ENCODE results near the gene TPM1. TPM values are rescaled to one million over a fixed set of nuclear protein-coding genes. Genes with fewer than 3 reads are reported as not detected.
A peak's percentile ranks its signal among the peaks of the same experiment; 100 is the strongest.

The TPM1 gene
- total and polyA plus RNA-seq, 2 of the 4 experiments (the other 2 are of a cell fraction) = 661 to 1,623 TPM

DNA sequence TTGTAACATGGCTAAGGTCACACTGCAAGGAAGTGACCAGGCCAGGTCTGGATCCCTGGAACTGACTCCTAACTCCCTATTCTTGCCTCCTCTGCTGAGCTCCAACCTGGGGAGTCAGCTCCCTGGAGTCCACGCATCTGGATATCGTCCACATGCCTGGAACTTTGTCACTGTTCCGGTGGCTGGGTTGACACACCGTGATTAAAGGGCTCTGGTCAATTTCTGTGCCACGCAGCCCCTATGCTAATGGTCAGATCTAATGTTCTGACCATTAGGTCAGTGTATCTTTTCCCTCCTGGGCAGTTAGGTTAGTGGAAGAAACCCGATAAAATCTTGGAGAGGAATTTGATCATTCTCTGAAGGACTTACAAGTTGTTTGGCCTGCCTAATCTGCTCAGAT, 1.6 kb upstream of the TPM1 start:
- no peak overlapping the region for H4K5ac ChIP-seq (ENCODE audit: low read depth, low read length)
- DNase-seq (no peak), ATAC-seq (ENCODE audit: low read depth) (no peak)
- H2AK9ac ChIP-seq (replicated peaks; ENCODE audit: low read depth, low read length, poor library complexity) = peak overlapping the region; percentile 93
- H3K23ac ChIP-seq (ENCODE audit: low read depth, low read length) = peak overlapping the region; percentile 55
- H3K4me1 ChIP-seq (ENCODE audit: control insufficient read depth, insufficient read depth, low read length) = peaks cover 4% of the 10 kb centered on the region
- peak overlapping the region; percentile 95 for H2BK120ac ChIP-seq (ENCODE audit: low read depth, low read length)
- peak overlapping the region; percentile 50 for H2BK20ac ChIP-seq (ENCODE audit: low read depth, low read length)
- peak overlapping the region; percentile 98 for H2AK5ac ChIP-seq (ENCODE audit: low read depth, low read length)
- peak overlapping the region; percentile 90 for H4K91ac ChIP-seq (ENCODE audit: insufficient read depth, low read depth, low read length)
- BruUV-seq (replicated peaks) = no TSS peak
- in situ Hi-C loops (cut with MboI; ENCODE audit: low sequenced_read_pairs) (loop anchor here (10.0 kb wide), 1 partner anchor 146 kb away; no protein-coding TSS in a partner anchor), dilution Hi-C loops (cut with HindIII; ENCODE audit: low sequenced_read_pairs, unreplicated experiment) (no loop called here), intact Hi-C loops (cut with micrococcal nuclease) (no loop called here)
- no peak overlapping the region for H3K4me3 ChIP-seq (ENCODE audit: insufficient read depth, low read depth, low read length)
- peaks cover 4 to 23% of the 10 kb centered on the region in 2 experiments; a peak in 3 of 4 replicates for H3K79me1 ChIP-seq (ENCODE audit: low read depth in 1 of 2, low read length in 2 of 2)
- peak overlapping the region; percentile 80 for H3K4ac ChIP-seq (ENCODE audit: low read depth, low read length)
- H4K20me1 ChIP-seq (ENCODE audit: insufficient read depth, low read length) = peaks cover 31% of the 10 kb centered on the region
- H3K4me2 ChIP-seq (ENCODE audit: low read depth, low read length) = no peak overlapping the region
- H3K9me1 ChIP-seq (ENCODE audit: insufficient read depth, low read length) = no peaks in the 10 kb centered on the region; the same call in 1 of the 2 replicates
- H3K9me3 ChIP-seq (ENCODE audit: control insufficient read depth, insufficient read depth, low read length) = no peaks in the 10 kb centered on the region
- peak overlapping the region; percentile 84; the same call in 1 of the 3 replicates for H2BK15ac ChIP-seq (ENCODE audit: low read depth, low read length)
- H3K18ac ChIP-seq (ENCODE audit: low read depth, low read length) = no peak overlapping the region
- POLR2A ChIA-PET (ENCODE audit: unreplicated experiment) = no interaction called here
- H3K27me3 ChIP-seq (ENCODE audit: control insufficient read depth, insufficient read depth, low read length) = no peaks in the 10 kb centered on the region
- peak overlapping the region; percentile 32 for H3K14ac ChIP-seq (replicated peaks; ENCODE audit: low read depth, low read length)
- H3K27ac ChIP-seq (ENCODE audit: insufficient read depth, low read length) = no peak overlapping the region
- TF ChIP-seq CEBPB (IDR thresholded peaks at IDR 0.05; ENCODE audit: low read depth, low read length) (no peak), CHD1 (IDR thresholded peaks at IDR 0.05; ENCODE audit: low read depth, low read length) (no peak), FOS (IDR thresholded peaks at IDR 0.05; ENCODE audit: low read depth, low read length) (no peak), MAFK (IDR thresholded peaks at IDR 0.05; ENCODE audit: low read depth, low read length) (no peak), RAD21 (IDR thresholded peaks at IDR 0.05; ENCODE audit: low read length) (no peak), RCOR1 (IDR thresholded peaks at IDR 0.05; ENCODE audit: insufficient replicate concordance, low read length) (no peak), CTCF (conservative IDR thresholded peaks at IDR 0.05; ENCODE audit: low read depth, low read length) (no peak), MXI1 (IDR thresholded peaks at IDR 0.05; ENCODE audit: borderline replicate concordance, low read depth, low read length) (no peak), RFX5 (IDR thresholded peaks at IDR 0.05; ENCODE audit: low read depth, low read length) (no peak), POLR2A (IDR thresholded peaks at IDR 0.05; ENCODE audit: low read depth, low read length) (no peak), BHLHE40 (IDR thresholded peaks at IDR 0.05; ENCODE audit: low read depth, low read length) (no peak), MAZ (IDR thresholded peaks at IDR 0.05; ENCODE audit: borderline replicate concordance, low read depth, low read length) (no peak), SMC3 (IDR thresholded peaks at IDR 0.05; ENCODE audit: low read depth, low read length) (no peak), NFE2L2 (IDR thresholded peaks at IDR 0.05; ENCODE audit: low read depth, low read length) (no peak)
- TF ChIP-seq, protein P1, sequence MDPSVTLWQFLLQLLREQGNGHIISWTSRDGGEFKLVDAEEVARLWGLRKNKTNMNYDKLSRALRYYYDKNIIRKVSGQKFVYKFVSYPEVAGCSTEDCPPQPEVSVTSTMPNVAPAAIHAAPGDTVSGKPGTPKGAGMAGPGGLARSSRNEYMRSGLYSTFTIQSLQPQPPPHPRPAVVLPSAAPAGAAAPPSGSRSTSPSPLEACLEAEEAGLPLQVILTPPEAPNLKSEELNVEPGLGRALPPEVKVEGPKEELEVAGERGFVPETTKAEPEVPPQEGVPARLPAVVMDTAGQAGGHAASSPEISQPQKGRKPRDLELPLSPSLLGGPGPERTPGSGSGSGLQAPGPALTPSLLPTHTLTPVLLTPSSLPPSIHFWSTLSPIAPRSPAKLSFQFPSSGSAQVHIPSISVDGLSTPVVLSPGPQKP (IDR thresholded peaks at IDR 0.05; ENCODE audit: borderline replicate concordance, low read depth, low read length) = no peak
- TF ChIP-seq, protein P2, sequence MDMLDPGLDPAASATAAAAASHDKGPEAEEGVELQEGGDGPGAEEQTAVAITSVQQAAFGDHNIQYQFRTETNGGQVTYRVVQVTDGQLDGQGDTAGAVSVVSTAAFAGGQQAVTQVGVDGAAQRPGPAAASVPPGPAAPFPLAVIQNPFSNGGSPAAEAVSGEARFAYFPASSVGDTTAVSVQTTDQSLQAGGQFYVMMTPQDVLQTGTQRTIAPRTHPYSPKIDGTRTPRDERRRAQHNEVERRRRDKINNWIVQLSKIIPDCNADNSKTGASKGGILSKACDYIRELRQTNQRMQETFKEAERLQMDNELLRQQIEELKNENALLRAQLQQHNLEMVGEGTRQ (IDR thresholded peaks at IDR 0.05; ENCODE audit: low read depth, low read length) = no peak
- H3K9ac ChIP-seq (ENCODE audit: low read depth, low read length) = no peak overlapping the region
- no CpG with 5 or more reads among the region's 6 CpGs for WGBS, 2 experiments (ENCODE audit: extremely low coverage in 2 of 2, insufficient read length in 1 of 2)
- CTCF ChIA-PET = no interaction called here
- H2BK5ac ChIP-seq (ENCODE audit: low read depth, low read length, poor library complexity, severe bottlenecking) = no peak overlapping the region
- no peak overlapping the region for H3K56ac ChIP-seq (ENCODE audit: extremely low read depth, insufficient read depth, low read length)
- H2AFZ ChIP-seq (replicated peaks; ENCODE audit: low read length, poor library complexity) = no peak overlapping the region
- H3K36me3 ChIP-seq (ENCODE audit: control insufficient read depth, insufficient read depth, low read length) = peaks cover 14% of the 10 kb centered on the region
- peak overlapping the region in 1 of 2 experiments; percentile 28; a peak in 1 of 4 replicates for H4K8ac ChIP-seq (ENCODE audit: low read depth in 2 of 2, low read length in 2 of 2)
